AG04450 (cell line): Measurements from ENCODE around the gene AMMECR1. TPM values are rescaled to one million over a fixed set of nuclear protein-coding genes. Genes with fewer than 3 reads are reported as not detected.
A peak's percentile ranks its signal among the peaks of the same experiment; 100 is the strongest.

Experiments
- CTCF ChIA-PET: fragments of 300-600, 350-600 bp; formaldehyde crosslinking; extraction: SDS; loops from one replicate; lab custom pipeline; 2022; ENCODE audit warnings: antibody characterized with exemption, inconsistent platforms; lab: Charles Lee
- POLR2A ChIA-PET: fragments of 350-600 bp; formaldehyde crosslinking; extraction: SDS; loops from one replicate; lab custom pipeline; 2021; ENCODE audit warnings: antibody characterized with exemption, inconsistent platforms; lab: Yijun Ruan, JAX
- DNase-seq: peaks from one replicate; pipeline ENCODE4 v3.0.0-alpha.2; 2011; ENCODE audit warnings: low read depth, low spot score
- H3K27ac ChIP-seq: one replicate; pipeline ENCODE4 v1.5.1; 2012; ENCODE audit warnings: low read depth, low read length, control low read depth
- H3K27me3 ChIP-seq: one replicate; pipeline ENCODE4 v1.6.0; 2012; ENCODE audit warnings: low read length; ENCODE audit not compliant: control insufficient read depth, insufficient read depth
- H3K4me3 ChIP-seq: 2 replicates; pipeline ENCODE4 v1.5.1; 2011; ENCODE audit warnings: mild to moderate bottlenecking, low read depth, low read length, control low read depth
- H3K9me3 ChIP-seq: 2 replicates; pipeline ENCODE4 v1.5.1; 2012; ENCODE audit warnings: low read length; ENCODE audit not compliant: control insufficient read depth, insufficient read depth
- CTCF ChIP-seq: IDR thresholded peaks from 2 replicates; pipeline ENCODE4 v1.5.1; 2011; ENCODE audit warnings: low read depth, low read length, control low read depth, inconsistent platforms
- polyA plus RNA-seq: library from polyadenylated mRNA; depleted of rRNA; stranded (reverse); fragments of >200 nt; gene quantifications from 2 replicates; pipeline ENCODE4 v1.2.3, GENCODE V29; 2011

Gene AMMECR1
- polyA plus RNA-seq, 1 experiment, result 13.0 TPM

GRCh38 chrX:110201799-110202198, 116.1 kb downstream of the AMMECR1 start:
- POLR2A ChIA-PET, result no interaction called here
- DNase-seq, result no peak
- H3K27me3 ChIP-seq, result no peaks in the 10 kb centered on the region

GRCh38 chrX:110194977-110195376, 122.9 kb downstream of the AMMECR1 start:
- TF ChIP-seq CTCF, result no peak
- H3K4me3 ChIP-seq, result no peak overlapping the region
- no peaks in the 10 kb centered on the region for H3K27me3 ChIP-seq
- no peak for DNase-seq
- ChIA-PET CTCF (no interaction called here), POLR2A (no interaction called here)
- H3K9me3 ChIP-seq, result no peaks in the 10 kb centered on the region
- no peak overlapping the region for H3K27ac ChIP-seq

More at GRCh38 chrX:110201799-110202198, 116.1 kb downstream of the AMMECR1 start:
- TF ChIP-seq CTCF, result no peak
- Histone ChIP-seq H3K9me3 (no peaks in the 10 kb centered on the region), H3K27ac (no peak overlapping the region), H3K4me3 (no peak overlapping the region)
- CTCF ChIA-PET, result no interaction called here

- H3K27ac ChIP-seq, result no peak overlapping the region
- no peak for DNase-seq
- no peaks in the 10 kb centered on the region for H3K27me3 ChIP-seq
- POLR2A ChIA-PET, result no interaction called here
- no peak overlapping the region for H3K4me3 ChIP-seq
- no peaks in the 10 kb centered on the region for H3K9me3 ChIP-seq
- no peak for TF ChIP-seq CTCF
- CTCF ChIA-PET, result interaction anchor here (0.6 to 1.4 kb wide), 2 partner anchors 12 to 215 kb away, joined by 3 read pairs; no protein-coding TSS in a partner anchor
Observed at GRCh38 chrX:110192516-110192915, 125.4 kb downstream of the AMMECR1 start.

- POLR2A ChIA-PET, result no interaction called here
- Histone ChIP-seq H3K9me3 (no peaks in the 10 kb centered on the region), H3K4me3 (no peak overlapping the region), H3K27me3 (no peaks in the 10 kb centered on the region), H3K27ac (peak overlapping the region; percentile 39)
- no peak for DNase-seq
- CTCF ChIA-PET, result interaction anchor here (1.0 to 3.7 kb wide), 3 partner anchors 42 to 223 kb away, joined by 3 to 11 read pairs (median 5); no protein-coding TSS in a partner anchor
- no peak for TF ChIP-seq CTCF
Observed at GRCh38 chrX:110188701-110189558, 129.0 kb downstream of the AMMECR1 start.

- POLR2A ChIA-PET, result no interaction called here
- no peak for DNase-seq
- H3K4me3 ChIP-seq, result no peak overlapping the region
- CTCF ChIA-PET, result interaction anchor here (0.7 to 1.5 kb wide), 2 partner anchors 15 to 27 kb away, joined by 4 to 5 read pairs; no protein-coding TSS in a partner anchor
- no peak overlapping the region for H3K27ac ChIP-seq
- no peaks in the 10 kb centered on the region for H3K9me3 ChIP-seq
- no peaks in the 10 kb centered on the region for H3K27me3 ChIP-seq
- no peak for TF ChIP-seq CTCF
Observed at GRCh38 chrX:110183314-110183713, 134.6 kb downstream of the AMMECR1 start.
